Amniotic epithelial cell (primary cell): Measurements from ENCODE around the gene INPP5D.

Source experiments
- DNase-seq: peaks from one replicate; pipeline ENCODE4 v3.0.0-alpha.2; 2010; ENCODE audit warnings: low read depth

Gene INPP5D

DNA sequence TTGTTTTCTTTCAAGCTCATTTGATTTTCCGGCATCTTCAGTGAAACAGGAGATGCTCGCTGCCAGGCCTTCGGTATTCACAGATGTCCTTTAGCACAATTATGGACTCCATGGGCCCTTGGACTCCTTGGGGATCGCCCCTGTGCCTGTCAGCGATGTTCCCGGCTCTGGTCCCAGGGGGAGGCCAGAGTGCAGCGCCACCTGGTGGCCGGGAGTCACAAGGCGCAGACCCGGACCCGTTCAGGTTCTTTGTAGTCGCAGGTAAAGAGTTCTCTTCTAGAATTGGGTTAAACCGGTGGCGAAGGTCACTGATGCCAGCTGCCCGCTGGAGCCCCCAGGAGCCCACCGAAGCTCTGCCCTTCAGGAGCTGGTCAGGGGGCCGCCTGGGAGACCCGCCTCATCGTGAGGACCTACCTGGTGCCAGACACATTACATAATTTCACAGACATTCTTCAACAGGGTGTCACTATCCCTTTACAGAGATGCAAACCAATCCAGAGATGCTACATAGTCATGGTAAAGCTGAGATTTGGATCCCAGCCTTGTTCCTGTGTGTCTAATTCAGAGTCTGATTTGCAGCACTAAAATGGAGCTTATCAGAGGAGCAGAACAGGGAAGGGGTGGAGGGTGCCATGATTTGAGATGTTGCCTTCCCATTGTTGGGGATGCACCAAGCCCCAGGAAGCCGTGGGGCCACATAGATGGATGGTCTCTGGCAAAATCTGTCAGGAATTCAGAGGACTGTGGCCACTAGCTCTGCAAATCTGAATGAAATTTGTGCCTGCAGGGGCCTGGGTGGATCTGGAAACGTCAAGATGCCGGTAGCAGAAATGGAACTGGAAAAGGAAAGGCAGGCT is 6.0 kb upstream of the INPP5D start:
- DNase-seq, result peak; percentile 15

DNA sequence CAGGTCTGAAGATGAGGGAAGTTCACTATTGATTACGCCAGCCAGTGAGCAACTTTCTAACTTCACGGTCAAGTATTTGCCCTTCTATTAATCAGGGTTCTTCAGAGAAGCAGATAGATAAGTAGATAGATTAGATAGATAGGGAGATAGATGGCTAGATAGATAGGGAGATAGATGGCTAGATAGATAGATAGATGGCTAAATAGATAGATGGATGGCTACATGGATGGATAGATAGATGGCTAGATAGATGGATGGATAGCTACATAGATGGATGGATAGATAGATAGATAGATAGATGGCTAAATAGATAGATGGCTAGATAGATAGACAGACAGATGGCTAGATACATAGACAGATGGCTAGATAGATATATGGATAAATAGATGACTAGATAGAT is 4.8 kb upstream of the INPP5D start:
- no peak for DNase-seq

DNA sequence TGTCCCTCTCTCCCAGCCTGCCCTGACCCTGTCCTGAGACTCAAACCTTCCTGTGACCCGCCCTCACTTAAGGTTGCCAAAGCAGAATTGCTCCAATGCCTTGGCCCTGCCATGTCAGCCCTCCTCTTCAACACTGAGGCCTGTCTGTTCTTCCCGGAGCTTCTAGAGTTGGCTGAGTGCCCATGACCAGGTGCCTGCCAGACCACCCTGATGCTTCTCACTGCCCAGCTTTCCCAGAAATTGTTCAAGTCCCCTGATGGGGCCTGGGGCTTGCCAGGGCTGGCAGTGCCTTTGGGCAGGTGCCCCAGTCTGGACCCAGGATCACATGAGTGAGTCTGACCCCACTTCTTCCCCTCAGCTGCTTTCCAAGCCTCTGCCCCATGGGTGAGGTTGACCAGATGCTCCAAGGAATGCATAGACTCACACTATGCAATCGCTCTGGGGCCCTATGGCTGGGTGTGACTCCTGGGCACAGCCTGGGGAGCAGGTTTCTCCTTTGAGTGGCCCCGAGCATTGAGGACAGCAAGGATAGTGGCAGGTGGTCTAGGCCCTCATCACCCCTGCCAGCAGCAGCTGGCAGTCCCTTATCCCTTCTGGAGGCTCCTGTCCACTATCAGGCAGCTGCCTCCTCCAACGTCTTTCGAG is 3.1 kb upstream of the INPP5D start:
- DNase-seq, result no peak

GRCh38 chr2:233058717-233059546 is 1.2 kb upstream of the INPP5D start:
- DNase-seq, result no peak

- no peak for DNase-seq
These were observed 670 bp upstream of the INPP5D start for GRCh38 chr2:233059547-233059796.

- DNase-seq, result no peak
These were observed 398 bp downstream of the INPP5D start for GRCh38 chr2:233060501-233060979.

GRCh38 chr2:233060980-233061590 is 943 bp downstream of the INPP5D start:
- no peak for DNase-seq

- no peak for DNase-seq
These were observed 1.7 kb downstream of the INPP5D start for GRCh38 chr2:233061591-233062450.

- DNase-seq, result no peak
These were observed 2.3 kb downstream of the INPP5D start for GRCh38 chr2:233062451-233062850.

DNA sequence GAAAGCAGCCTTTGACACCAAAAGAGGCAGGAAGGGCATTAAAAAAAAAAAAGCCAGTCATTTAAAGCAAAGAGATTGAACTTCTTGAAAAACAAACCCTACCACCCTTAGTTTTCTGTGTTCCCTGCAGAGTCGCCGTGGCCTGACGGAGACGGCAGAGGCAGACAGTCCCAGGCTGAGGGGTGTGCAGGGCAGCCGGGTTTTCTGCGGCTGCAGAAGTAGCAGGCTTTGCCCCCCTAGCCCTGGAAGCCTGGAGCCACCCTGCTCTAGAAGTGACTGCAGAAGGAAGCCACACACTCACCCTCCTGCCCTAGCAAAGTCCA is 2.8 kb downstream of the INPP5D start:
- no peak for DNase-seq

DNA sequence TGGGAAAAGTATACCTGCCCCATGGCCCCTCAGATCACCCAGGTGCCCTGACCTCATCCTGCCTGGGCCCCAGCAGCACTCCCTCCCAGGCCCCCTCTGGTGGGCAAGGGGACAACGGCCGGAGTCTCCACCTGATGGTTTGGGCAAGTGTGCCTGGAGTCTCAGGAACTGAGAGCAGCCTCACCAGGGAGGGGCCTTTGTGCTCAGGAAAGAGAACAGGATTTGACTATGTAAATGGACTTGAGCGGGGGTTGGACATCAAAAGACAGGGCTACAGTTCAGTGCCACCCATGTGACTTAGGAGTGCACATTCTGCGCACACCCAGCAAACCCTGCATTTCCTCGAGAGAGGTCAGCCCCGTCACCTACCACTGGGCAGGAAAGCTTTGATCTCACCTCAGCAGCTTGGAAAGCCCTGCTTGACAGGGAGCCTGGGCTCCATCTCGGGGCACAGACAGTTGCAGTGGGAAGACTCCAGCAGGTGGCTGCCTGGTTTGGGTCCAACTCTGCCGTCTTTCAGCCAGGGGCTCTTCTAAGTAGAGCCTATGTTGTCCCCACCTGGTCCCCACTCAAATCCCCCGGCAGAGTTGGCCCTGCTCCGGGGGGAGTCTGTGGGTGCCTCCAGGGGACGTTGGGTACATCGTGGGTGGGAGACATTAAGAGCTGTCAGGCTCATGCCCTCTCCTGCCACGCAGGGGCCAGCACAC is 3.3 kb downstream of the INPP5D start:
- DNase-seq, result no peak

DNA sequence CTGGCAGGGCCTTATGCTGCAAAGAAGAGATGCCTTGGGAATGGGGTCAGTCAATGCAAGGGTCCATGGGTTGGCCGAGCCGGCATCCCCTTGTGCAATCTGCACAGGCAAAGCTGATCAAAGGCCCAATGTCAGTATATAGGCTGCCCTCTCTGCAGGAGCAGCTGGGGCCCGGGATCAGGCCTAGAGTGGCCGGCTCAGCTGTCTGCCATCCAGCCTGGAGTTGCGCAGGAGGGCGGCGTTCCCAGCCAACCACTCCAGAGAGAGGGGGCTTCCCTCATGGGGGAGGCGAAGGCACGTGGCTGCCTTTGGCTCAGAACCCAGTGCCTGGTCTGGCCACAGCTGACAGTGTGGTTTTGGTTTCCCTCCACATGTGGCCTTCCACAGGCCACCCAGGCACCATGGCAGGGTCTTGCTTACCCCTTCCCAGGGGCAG is 3.9 kb downstream of the INPP5D start:
- DNase-seq, result no peak

DNA sequence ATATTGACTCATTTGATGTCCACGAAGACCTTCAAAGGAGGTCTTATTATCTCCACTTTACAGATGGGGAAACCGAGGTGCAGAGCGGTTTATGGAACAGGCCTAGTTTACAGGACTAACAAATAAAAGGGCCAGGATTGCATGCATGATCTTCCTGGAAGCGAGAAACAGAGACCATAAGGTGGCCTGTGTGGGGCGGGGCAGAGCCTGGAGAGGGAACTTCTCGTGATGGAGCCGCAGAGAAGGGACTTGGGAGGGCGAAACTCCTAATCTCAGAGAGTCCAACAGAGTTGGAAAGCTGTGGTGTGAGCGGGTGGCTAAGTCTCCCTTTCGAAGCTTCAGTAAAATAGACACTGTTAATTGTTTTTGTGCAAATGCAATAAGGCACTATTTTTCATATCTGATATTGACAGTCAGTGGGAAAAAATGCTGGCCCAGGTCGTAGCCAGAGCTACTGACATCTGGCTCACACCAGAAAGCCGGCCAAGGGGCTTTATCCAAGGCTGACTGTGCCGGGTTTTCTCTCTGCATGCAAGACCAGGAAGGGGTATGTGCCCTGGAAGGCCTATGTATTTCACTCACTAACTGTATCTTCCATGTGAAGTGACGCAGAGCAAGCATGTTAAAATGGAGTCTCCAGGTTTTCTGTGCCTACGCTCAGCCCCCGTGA is 4.5 kb downstream of the INPP5D start:
- no peak for DNase-seq

DNA sequence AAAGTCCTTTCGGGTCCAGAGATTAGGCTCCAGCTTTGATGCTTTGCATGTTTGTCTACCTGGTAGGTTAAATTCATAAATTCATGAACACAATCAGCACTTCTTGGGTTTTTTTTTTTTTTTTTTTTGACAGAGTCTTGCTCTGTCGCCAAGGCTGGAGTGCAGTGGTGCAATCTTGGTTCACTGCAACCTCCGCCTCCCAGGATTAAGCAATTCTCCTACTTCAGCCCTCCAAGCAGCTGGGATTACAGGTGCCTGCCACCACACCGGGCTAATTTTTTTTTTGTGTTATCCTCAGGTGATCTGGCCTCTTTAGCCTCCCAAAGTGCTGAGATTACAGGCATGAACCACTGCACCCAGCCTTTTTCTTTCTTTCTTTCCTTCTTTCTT is 5.1 kb downstream of the INPP5D start:
- DNase-seq, result peak; percentile 5

DNA sequence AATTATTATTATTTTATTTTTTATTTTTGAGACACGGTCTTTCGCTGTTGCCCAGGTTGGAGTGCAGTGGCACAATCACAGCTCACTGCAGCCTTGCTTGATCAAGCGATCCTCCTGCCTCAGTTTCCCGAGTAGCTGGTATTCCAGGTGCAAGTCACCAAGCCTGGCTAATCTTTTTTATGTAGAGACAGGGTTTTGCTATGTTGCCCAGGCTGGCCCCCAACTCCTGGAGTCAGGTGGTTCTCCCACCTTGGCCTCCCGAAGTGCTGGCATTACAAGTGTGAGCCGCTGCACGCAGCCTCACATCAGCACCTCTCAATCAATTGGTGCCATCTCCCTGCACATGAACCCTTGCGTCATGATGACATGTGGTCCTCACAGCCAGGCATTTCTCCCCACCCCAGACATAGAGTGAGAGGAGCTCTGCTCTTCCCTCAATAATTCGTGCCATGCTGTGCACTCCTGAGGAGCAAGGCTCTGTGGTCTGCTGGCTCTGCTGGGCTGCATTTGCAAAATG is 5.9 kb downstream of the INPP5D start:
- DNase-seq, result no peak

- DNase-seq, result no peak
These were observed 8.7 kb downstream of the INPP5D start for GRCh38 chr2:233068762-233069418.

DNA sequence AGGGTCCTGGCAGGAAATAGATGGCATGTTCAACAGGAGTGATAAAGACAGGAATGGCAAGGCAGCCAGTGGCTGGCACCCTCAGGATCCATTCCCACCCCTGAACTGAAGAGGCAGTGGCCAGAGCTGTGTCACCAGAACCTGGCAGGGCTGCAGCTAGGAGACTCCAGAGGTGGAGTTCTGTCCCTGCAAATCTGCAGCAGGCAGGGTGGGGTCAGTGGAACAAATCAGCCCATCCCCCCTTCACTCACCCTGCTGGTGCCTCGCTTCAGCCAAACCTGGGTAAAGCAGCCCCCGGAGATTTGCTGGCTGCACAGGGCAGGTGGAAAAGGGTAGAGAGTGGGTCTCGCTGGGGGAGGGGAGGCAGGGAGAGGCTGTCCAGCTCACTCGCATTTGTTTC is 12.7 kb downstream of the INPP5D start:
- DNase-seq, result no peak

DNA sequence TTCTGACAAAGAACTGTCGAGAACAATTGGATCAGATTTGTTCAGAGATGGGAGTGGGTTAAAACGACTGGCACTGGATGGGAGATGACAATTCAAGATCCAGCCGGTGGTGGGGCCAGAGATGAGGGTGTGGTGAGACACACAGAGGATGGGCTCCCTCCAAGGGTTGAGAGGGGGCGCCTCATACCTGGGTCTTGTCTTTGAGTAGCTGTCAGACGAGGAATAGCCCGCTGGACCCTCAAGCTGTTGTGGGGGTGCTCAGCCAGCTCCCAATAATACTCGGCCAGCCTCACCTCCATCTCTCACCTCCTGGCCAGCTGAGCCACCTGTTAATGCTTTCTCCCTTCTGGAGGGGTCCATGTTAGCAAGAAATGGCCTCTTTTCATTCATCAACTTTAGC is 14.0 kb downstream of the INPP5D start:
- no peak for DNase-seq

DNA sequence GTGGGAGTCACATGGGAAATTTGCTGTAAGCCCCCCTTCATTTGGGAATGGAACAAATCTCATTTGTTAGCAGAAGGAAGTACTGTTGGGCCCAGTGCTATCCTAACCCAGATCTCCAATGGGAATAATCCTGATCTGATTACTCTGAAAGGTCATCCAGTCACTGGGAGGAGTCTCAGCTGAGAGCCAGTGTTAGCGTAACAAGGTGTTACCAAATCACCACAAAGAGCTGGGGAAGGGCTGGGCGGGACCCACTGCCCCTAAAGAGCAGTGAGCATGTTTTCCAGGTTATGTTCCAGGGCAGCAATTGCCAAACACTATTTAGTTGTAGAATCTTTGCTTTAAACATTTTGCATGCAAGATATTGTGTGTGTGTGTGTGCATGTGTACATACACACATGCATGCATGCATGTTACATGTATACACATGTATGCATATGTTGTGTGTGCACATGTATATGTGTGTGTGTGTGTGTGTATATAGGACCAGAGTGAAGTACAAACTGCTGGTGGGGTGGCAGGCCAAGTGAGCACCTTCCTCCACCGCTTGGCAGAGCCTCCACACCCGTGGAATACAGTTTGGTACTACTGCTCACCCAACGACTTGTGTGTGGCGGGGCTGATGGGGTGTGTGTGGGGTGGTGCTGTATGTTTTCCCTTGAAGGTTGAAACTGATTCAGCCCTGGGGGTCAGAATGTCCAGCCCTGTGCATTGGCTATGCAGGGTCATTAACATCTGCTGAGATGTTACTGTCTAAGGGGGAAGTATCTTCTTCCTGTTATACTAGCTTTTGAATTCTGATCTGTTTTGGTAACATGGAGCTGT is 15.2 kb downstream of the INPP5D start:
- no peak for DNase-seq
